ENCODE results near the gene PRKAR2B. TPM values are rescaled to one million over a fixed set of nuclear protein-coding genes. Genes with fewer than 3 reads are reported as not detected.

Gene PRKAR2B
- total RNA-seq, 1 donor from 2014 or later: 20.3 TPM

DNA sequence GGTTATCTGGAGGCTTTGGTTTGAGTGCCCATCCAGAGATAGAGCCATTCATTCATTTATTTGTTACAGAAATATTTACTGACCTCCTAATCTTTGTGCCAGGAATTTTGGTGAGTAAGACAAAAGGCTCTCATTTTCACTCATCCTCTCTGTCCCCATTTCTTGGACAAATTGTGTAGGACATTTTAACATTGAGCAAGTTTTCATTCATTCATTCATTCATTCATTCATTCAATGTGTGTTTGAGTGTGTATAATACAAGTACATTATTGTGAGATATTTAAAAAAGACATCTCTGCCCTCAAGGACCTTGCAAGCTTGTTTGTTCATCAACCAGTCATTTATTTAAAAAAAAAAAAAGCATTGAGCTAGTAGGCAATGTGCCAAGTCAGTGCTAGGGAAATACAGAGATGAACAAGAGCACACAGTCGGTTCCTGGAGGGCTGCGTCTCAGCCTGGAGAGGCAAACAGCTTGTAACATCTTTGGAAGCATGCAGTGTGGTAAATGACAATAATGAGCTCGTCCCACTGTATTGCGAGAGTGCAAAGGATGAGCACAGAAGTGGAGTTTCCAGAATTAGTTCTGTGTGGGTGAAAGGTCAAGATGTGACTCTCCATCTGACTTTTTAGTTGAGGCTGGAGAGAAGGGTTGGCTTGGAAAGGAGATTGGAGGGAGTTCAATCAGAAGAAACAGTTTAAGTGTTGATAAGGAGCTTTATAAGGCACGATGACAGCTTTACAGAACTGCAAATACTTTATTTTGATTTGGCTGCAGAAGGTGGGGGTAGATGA is 73.8 kb downstream of the PRKAR2B start:
- Mint-ChIP-seq H3K4me1 (ENCODE audit: low read depth) (peaks cover 9% of the 10 kb centered on the region), H3K4me3 (ENCODE audit: low read depth) (no peak overlapping the region), H3K36me3 (ENCODE audit: insufficient read depth) (no peaks in the 10 kb centered on the region), H3K27ac (no peak overlapping the region), H3K9me3 (ENCODE audit: low read depth) (no peaks in the 10 kb centered on the region), H3K27me3 (no peaks in the 10 kb centered on the region)
- no peak for TF ChIP-seq CTCF (IDR thresholded peaks at IDR 0.05; ENCODE audit: unreplicated experiment)
- DNase-seq (ENCODE audit: low spot score, unreplicated experiment): no peak

DNA sequence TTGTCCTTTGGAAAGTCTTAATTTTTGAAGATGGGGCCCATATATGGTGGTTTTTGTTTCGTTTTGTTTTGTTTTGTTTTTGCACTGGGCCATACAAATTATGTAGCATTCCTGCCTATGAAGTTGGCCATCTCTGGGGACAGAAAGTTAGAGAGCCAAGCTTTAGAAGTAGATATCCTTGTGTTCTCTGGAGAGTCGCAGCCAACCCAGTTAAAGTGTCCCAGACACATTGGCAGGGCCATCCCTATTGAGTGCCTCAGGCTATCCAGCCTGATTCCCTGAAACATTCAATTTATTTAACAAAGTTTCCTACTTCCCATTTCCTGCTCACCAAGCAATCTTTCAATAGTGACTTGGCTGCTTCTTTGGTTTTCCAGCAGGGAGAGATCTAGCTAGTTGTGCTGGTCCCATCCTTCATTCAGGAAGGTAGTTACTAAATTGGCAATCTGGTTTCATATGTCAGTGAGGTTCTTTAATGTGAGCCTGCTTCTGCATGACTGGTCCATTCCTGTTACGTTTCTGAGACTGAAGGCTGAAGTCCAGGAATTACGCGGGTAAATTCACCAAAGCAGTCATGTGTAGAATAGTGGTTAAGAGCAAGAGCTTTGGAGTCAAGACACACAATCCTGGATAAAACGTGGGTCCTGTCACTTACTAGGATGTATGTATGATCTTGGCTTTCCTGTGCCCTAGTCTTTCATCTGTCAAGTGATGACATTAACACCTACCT is 75.0 kb downstream of the PRKAR2B start:
- DNase-seq (ENCODE audit: low spot score, unreplicated experiment): no peak

DNA sequence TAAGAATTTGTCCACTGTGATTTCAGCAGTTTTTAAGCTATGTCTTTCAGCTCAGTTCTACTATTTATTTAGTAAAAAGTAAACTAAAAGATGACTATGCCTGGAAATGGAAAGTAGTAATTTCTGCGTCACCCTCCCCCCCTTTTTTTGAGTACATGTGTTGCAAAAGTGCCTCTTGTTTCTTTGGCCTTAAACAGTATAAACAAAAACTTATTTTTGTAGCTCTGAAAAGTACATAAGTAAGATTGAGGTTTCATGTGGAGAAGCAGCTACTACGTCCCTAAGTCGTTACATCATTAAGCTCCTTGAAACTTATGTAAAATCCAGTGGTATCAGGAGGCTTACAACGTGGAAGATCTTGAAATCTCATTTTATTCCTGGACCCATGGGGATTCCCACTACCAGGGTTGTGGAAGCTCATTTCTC is 78.0 kb downstream of the PRKAR2B start:
- Mint-ChIP-seq H3K27me3 (no peaks in the 10 kb centered on the region), H3K4me3 (ENCODE audit: low read depth) (no peak overlapping the region), H3K36me3 (ENCODE audit: insufficient read depth) (no peaks in the 10 kb centered on the region), H3K27ac (no peak overlapping the region), H3K4me1 (ENCODE audit: low read depth) (peaks cover 14% of the 10 kb centered on the region), H3K9me3 (ENCODE audit: low read depth) (no peaks in the 10 kb centered on the region)
- no peak for TF ChIP-seq CTCF (IDR thresholded peaks at IDR 0.05; ENCODE audit: unreplicated experiment)
- DNase-seq (ENCODE audit: low spot score, unreplicated experiment): no peak

More for the DNA sequence above, 75.0 kb downstream of the PRKAR2B start:
- Mint-ChIP-seq H3K4me1 (ENCODE audit: low read depth) (peaks cover 11% of the 10 kb centered on the region), H3K36me3 (ENCODE audit: insufficient read depth) (no peaks in the 10 kb centered on the region), H3K4me3 (ENCODE audit: low read depth) (no peak overlapping the region), H3K27ac (no peak overlapping the region), H3K9me3 (ENCODE audit: low read depth) (no peaks in the 10 kb centered on the region), H3K27me3 (no peaks in the 10 kb centered on the region)
- TF ChIP-seq CTCF (IDR thresholded peaks at IDR 0.05; ENCODE audit: unreplicated experiment): no peak

DNA sequence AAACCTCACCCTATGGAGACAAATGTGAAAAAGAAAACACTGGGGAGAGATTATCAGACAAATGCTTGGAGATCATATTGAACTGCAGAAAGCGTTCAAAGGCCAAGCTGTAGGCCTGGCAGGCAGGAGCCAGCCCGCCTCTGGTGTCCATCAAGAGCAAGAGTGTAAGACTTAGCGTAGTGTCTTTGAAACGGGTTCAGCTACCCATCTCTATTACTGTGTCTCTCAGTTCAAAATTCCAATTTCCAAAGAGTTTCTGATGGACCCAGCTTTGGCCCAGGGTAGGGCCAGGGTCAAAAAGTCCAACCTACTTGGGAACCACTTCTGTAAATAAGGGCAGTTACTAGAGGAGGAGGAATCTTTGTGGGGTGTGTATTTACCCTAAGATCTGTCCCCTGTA is 78.9 kb downstream of the PRKAR2B start:
- no peak for TF ChIP-seq CTCF (IDR thresholded peaks at IDR 0.05; ENCODE audit: unreplicated experiment)
- H3K36me3 Mint-ChIP-seq (ENCODE audit: insufficient read depth): no peaks in the 10 kb centered on the region
- H3K27ac Mint-ChIP-seq: no peak overlapping the region
- H3K4me1 Mint-ChIP-seq (ENCODE audit: low read depth): peaks cover 10% of the 10 kb centered on the region
- H3K4me3 Mint-ChIP-seq (ENCODE audit: low read depth): no peak overlapping the region
- DNase-seq (ENCODE audit: low spot score, unreplicated experiment): no peak
- H3K9me3 Mint-ChIP-seq (ENCODE audit: low read depth): no peaks in the 10 kb centered on the region
- no peaks in the 10 kb centered on the region for H3K27me3 Mint-ChIP-seq

- H3K27ac Mint-ChIP-seq: peak overlapping the region; percentile 3
- TF ChIP-seq CTCF (IDR thresholded peaks at IDR 0.05; ENCODE audit: unreplicated experiment): no peak
- DNase-seq (ENCODE audit: low spot score, unreplicated experiment): no peak
- no peak overlapping the region for H3K4me3 Mint-ChIP-seq (ENCODE audit: low read depth)
- H3K36me3 Mint-ChIP-seq (ENCODE audit: insufficient read depth): no peaks in the 10 kb centered on the region
- no peaks in the 10 kb centered on the region for H3K27me3 Mint-ChIP-seq
- peaks cover 10% of the 10 kb centered on the region for H3K4me1 Mint-ChIP-seq (ENCODE audit: low read depth)
- H3K9me3 Mint-ChIP-seq (ENCODE audit: low read depth): no peaks in the 10 kb centered on the region
Observed at GRCh38 chr7:107125475-107125874, 81.0 kb downstream of the PRKAR2B start.
